GM21619 (cell line): Measurements from ENCODE around the gene PRKCE.

Experiments
- ATAC-seq: cut with Tn5 transposase; IDR thresholded peaks from one replicate; pipeline ENCODE4 v1.9.1; 2021; ENCODE audit not compliant: unreplicated experiment

PRKCE gene

GRCh38 chr2:46236006-46236875 lies 584.8 kb downstream of the PRKCE start:
- no peak for ATAC-seq

GRCh38 chr2:46236876-46237859 lies 585.7 kb downstream of the PRKCE start:
- no peak for ATAC-seq
